Trophoblast cell (in vitro differentiated cells and primary cell): ENCODE measurements around the gene TRAP1.

Source experiments
- DNase-seq, 2 donors: peaks; one replicate each; pipeline ENCODE4 v3.0.0-alpha.2; 2016
- H2AFZ ChIP-seq: 2 replicates; pipeline ENCODE4 v1.6.1; 2013; ENCODE audit warnings: low read length, moderate library complexity, mild to moderate bottlenecking; ENCODE audit not compliant: insufficient read depth, poor library complexity
- H2AK5ac ChIP-seq: 2 replicates; pipeline ENCODE4 v1.6.1; 2013; ENCODE audit warnings: mild to moderate bottlenecking, low read length
- H2BK120ac ChIP-seq: 2 replicates; pipeline ENCODE4 v1.6.1; 2013; ENCODE audit warnings: low read length, mild to moderate bottlenecking, moderate library complexity; ENCODE audit not compliant: insufficient read depth, poor library complexity
- H2BK12ac ChIP-seq: 2 replicates; pipeline ENCODE4 v1.6.1; 2013; ENCODE audit warnings: mild to moderate bottlenecking, low read length, moderate library complexity
- H2BK5ac ChIP-seq: 2 replicates; pipeline ENCODE4 v1.6.1; 2013; ENCODE audit warnings: low read length, low read depth, moderate library complexity, mild to moderate bottlenecking; ENCODE audit not compliant: poor library complexity
- H3K14ac ChIP-seq: 2 replicates; pipeline ENCODE4 v1.6.1; 2013; ENCODE audit warnings: mild to moderate bottlenecking, low read length
- H3K18ac ChIP-seq: 2 replicates; pipeline ENCODE4 v1.6.1; 2013; ENCODE audit warnings: mild to moderate bottlenecking, low read length
- H3K23ac ChIP-seq: 2 replicates; pipeline ENCODE4 v1.6.1; 2013; ENCODE audit warnings: low read length
- H3K27ac ChIP-seq: 2 replicates; pipeline ENCODE4 v1.5.1; 2013; ENCODE audit warnings: low read depth, mild to moderate bottlenecking, inconsistent platforms, low read length, moderate library complexity
- H3K27me3 ChIP-seq: 2 replicates; pipeline ENCODE4 v1.6.1; 2013; ENCODE audit warnings: inconsistent platforms, mild to moderate bottlenecking, low read length, moderate library complexity; ENCODE audit not compliant: insufficient read depth
- H3K36me3 ChIP-seq, 2 experiments: 1 replicate in 1 of 2; 2 replicates in 1 of 2; pipeline ENCODE4 v1.6.1; 2013; ENCODE audit warnings: low read length in 2 of 2, mild to moderate bottlenecking in 2 of 2, moderate library complexity in 1 of 2; ENCODE audit not compliant: insufficient read depth in 2 of 2, control insufficient read depth in 1 of 2
- H3K4ac ChIP-seq: 2 replicates; pipeline ENCODE4 v1.6.1; 2013; ENCODE audit warnings: low read depth, mild to moderate bottlenecking, low read length, moderate library complexity
- H3K4me1 ChIP-seq, 2 experiments: 1 replicate in 1 of 2; 2 replicates in 1 of 2; pipeline ENCODE4 v1.6.1; 2013; ENCODE audit warnings: low read length in 2 of 2, mild to moderate bottlenecking in 2 of 2, moderate library complexity in 1 of 2; ENCODE audit not compliant: insufficient read depth in 2 of 2, control insufficient read depth in 1 of 2
- H3K4me2 ChIP-seq: 2 replicates; pipeline ENCODE4 v1.6.1; 2013; ENCODE audit warnings: inconsistent platforms, mild to moderate bottlenecking, low read length, moderate library complexity
- H3K4me3 ChIP-seq: 2 replicates; pipeline ENCODE4 v1.5.1; 2013; ENCODE audit warnings: mild to moderate bottlenecking, low read depth, low read length, inconsistent platforms
- H3K79me1 ChIP-seq: one replicate; pipeline ENCODE4 v1.6.1; 2013; ENCODE audit warnings: low read length
- H3K79me2 ChIP-seq: 2 replicates; pipeline ENCODE4 v1.6.1; 2013; ENCODE audit warnings: low read length, mild to moderate bottlenecking; ENCODE audit not compliant: control insufficient read depth, insufficient read depth, poor library complexity
- H3K9ac ChIP-seq: 2 replicates; pipeline ENCODE4 v1.6.1; 2013; ENCODE audit warnings: mild to moderate bottlenecking, low read length
- H3K9me3 ChIP-seq: 2 replicates; pipeline ENCODE4 v1.6.1; 2013; ENCODE audit warnings: low read depth, mild to moderate bottlenecking, control low read depth, inconsistent platforms, low read length; ENCODE audit not compliant: insufficient read depth
- H4K12ac ChIP-seq: 2 replicates; pipeline ENCODE4 v1.6.1; 2013; ENCODE audit warnings: low read depth, mild to moderate bottlenecking, low read length, moderate library complexity
- H4K8ac ChIP-seq: 2 replicates; pipeline ENCODE4 v1.6.1; 2013; ENCODE audit warnings: low read depth, mild to moderate bottlenecking, low read length, moderate library complexity
- H4K91ac ChIP-seq: one replicate; pipeline ENCODE4 v1.6.1; 2013; ENCODE audit warnings: low read depth, mild to moderate bottlenecking, low read length, moderate library complexity
- WGBS: extraction: QIAGEN DNeasy Blood & Tissue Kit; methylation state at CpG from one replicate; pipeline ENCODE4 v1.1.7; 2013; ENCODE audit warnings: missing lambda C conversion rate; ENCODE audit not compliant: insufficient read length, insufficient coverage; ENCODE audit errors: extremely low coverage; 5-methylcytosine and 5-hydroxymethylcytosine counted together

Gene TRAP1

DNA sequence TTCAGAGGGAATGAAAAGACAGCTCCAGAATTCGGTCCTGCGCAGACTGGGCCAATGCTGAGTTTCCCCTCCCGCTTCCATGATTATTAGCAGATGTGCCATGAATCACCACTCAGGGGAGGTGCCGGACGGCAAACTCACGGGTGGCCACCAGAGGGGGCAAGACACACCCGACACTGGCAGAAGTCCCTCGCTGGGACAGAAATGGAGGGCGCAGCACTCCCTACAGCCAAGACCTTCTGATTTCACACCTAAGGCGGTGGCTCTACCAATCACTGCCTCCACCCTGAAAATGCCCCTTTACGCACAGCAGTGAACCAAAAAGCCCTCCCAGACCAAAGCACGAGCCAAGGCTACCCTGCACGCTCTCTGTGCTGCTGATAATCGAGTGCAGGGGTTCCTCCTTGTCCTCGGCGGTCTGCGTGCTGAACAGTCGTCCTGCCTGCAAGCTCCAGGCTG, 26.8 kb downstream of the TRAP1 start:
- Histone ChIP-seq H4K12ac (no peak overlapping the region), H4K91ac (no peak overlapping the region), H3K4me2 (no peak overlapping the region), H3K14ac (no peak overlapping the region), H2AFZ (no peak overlapping the region), H3K79me2 (no peaks in the 10 kb centered on the region), H3K27ac (no peak overlapping the region), H3K23ac (no peak overlapping the region), H3K79me1 (no peaks in the 10 kb centered on the region), H3K4ac (no peak overlapping the region), H2BK5ac (no peak overlapping the region), H3K36me3 (peaks cover 18 to 20% of the 10 kb centered on the region in 2 experiments), H3K27me3 (no peaks in the 10 kb centered on the region), H2BK120ac (no peak overlapping the region), H3K9me3 (no peaks in the 10 kb centered on the region), H3K4me1 (peaks cover 4 to 7% of the 10 kb centered on the region in 2 experiments), H2BK12ac (no peak overlapping the region), H3K9ac (no peak overlapping the region), H3K4me3 (no peak overlapping the region), H3K18ac (no peak overlapping the region), H4K8ac (no peak overlapping the region), H2AK5ac (no peak overlapping the region)
- WGBS: no CpG with 5 or more reads among the region's 18 CpGs
- DNase-seq: peak; percentile 86 to 93

DNA sequence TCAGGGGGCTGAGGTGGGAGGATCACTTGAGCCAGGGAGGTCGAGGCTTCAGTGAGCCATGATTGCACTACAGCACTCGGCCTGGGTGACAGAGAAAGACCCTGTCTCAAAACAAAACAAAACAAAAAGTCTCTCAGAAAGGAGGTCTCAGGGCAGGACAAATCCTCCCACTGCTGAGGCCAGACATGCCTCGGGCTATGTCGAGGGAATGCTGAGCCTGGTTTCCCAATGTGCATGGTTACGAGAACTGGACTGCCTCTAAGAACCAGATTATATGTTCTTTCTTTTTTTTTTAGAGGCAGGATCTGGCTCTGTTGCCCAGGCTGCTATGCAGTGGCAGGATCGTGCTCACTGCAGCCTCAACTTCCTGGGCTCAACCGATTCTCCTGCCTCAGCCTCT, 27.6 kb downstream of the TRAP1 start:
- Histone ChIP-seq H3K79me2 (no peaks in the 10 kb centered on the region), H3K4ac (no peak overlapping the region), H3K4me1 (peaks cover 4 to 7% of the 10 kb centered on the region in 2 experiments), H3K36me3 (peaks cover 24 to 26% of the 10 kb centered on the region in 2 experiments), H2BK12ac (no peak overlapping the region), H3K4me2 (no peak overlapping the region), H3K23ac (no peak overlapping the region), H4K91ac (no peak overlapping the region), H3K18ac (peak overlapping the region; percentile 32), H2BK5ac (no peak overlapping the region), H3K4me3 (no peak overlapping the region), H4K12ac (no peak overlapping the region), H3K27ac (peak overlapping the region; percentile 21), H2AK5ac (no peak overlapping the region), H2BK120ac (no peak overlapping the region), H4K8ac (peak overlapping the region; percentile 47), H3K9ac (no peak overlapping the region), H3K9me3 (no peaks in the 10 kb centered on the region), H3K27me3 (no peaks in the 10 kb centered on the region), H2AFZ (no peak overlapping the region), H3K14ac (no peak overlapping the region), H3K79me1 (no peaks in the 10 kb centered on the region)
- DNase-seq: peak; percentile 52 to 71
- no CpG with 5 or more reads among the region's 7 CpGs for WGBS

DNA sequence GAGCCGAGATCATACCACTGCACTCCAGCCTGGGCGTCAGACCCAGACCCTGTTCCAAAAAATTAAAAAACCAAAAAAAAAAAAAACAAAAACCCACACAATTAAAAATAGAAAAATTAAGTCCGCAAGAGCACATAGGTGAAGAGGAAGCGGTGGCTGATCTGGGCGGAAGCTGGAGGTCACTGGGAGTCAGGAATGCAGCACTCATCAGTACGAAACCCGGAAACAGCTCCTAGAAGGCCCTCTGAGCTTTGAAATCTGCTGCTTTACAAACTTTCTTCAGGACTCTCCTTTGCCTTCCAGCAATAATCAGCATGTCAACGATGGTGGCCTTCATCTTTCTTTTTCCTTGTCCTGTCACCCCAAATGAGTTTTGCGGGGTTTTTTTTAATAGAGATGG, 29.5 kb downstream of the TRAP1 start:
- Histone ChIP-seq H3K9me3 (no peaks in the 10 kb centered on the region), H3K23ac (no peak overlapping the region), H3K27me3 (no peaks in the 10 kb centered on the region), H3K36me3 (peaks cover 27 to 29% of the 10 kb centered on the region in 2 experiments), H3K79me1 (no peaks in the 10 kb centered on the region), H4K91ac (no peak overlapping the region), H4K12ac (no peak overlapping the region), H3K14ac (no peak overlapping the region), H3K79me2 (no peaks in the 10 kb centered on the region), H3K4ac (no peak overlapping the region), H4K8ac (no peak overlapping the region), H3K9ac (no peak overlapping the region), H3K18ac (no peak overlapping the region), H3K4me1 (peaks cover 4 to 7% of the 10 kb centered on the region in 2 experiments), H2AK5ac (no peak overlapping the region), H3K4me3 (no peak overlapping the region), H3K4me2 (no peak overlapping the region), H2BK12ac (no peak overlapping the region), H2BK5ac (no peak overlapping the region), H3K27ac (no peak overlapping the region), H2BK120ac (no peak overlapping the region), H2AFZ (no peak overlapping the region)
- no peak for DNase-seq
- no CpG with 5 or more reads among the region's 9 CpGs for WGBS

DNA sequence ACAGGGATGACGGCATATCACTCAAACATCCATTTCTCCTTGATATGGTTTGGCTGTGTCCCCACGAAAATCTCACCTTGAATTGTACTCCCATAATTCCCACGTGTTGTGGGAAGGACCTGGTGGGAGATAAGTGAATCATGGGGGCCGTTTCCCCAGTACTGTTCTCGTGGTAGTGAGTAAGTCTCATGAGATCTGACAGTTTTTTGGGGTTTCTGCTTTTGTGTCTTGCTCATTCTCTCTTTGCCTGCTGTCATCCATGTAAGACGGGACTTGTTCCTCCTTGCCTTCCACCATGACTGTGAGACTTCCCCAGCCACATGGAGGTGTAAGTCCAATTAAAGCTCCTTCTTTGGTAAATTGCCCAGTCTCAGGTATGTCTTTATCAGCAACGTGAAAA, 30.3 kb downstream of the TRAP1 start:
- no peaks in the 10 kb centered on the region for H3K79me1 ChIP-seq
- H2BK5ac ChIP-seq: no peak overlapping the region
- H3K36me3 ChIP-seq: peaks cover 32 to 34% of the 10 kb centered on the region in 2 experiments
- no peak overlapping the region for H3K4me3 ChIP-seq
- H2AFZ ChIP-seq: no peak overlapping the region
- H3K14ac ChIP-seq: no peak overlapping the region
- no peaks in the 10 kb centered on the region for H3K27me3 ChIP-seq
- H2BK12ac ChIP-seq: no peak overlapping the region
- H3K4me1 ChIP-seq: peaks cover 4 to 7% of the 10 kb centered on the region in 2 experiments
- H3K18ac ChIP-seq: no peak overlapping the region
- no peak overlapping the region for H3K4me2 ChIP-seq
- no peak overlapping the region for H2AK5ac ChIP-seq
- no peak overlapping the region for H3K9ac ChIP-seq
- no peak overlapping the region for H2BK120ac ChIP-seq
- DNase-seq: no peak
- H4K8ac ChIP-seq: no peak overlapping the region
- no peak overlapping the region for H3K27ac ChIP-seq
- no peak overlapping the region for H4K12ac ChIP-seq
- H3K79me2 ChIP-seq: no peaks in the 10 kb centered on the region
- H3K4ac ChIP-seq: no peak overlapping the region
- H3K9me3 ChIP-seq: no peaks in the 10 kb centered on the region
- no peak overlapping the region for H3K23ac ChIP-seq
- no peak overlapping the region for H4K91ac ChIP-seq
- no CpG with 5 or more reads among the region's 7 CpGs for WGBS
